ENCODE data around the gene HMOX2.

The HMOX2 gene

GRCh38 chr16:4538350-4539235, 62.4 kb downstream of the HMOX2 start, which contains the start of gene CDIP1:
Gene CDIP1, minus strand, starts transcription at chr16:4538773. Its CDS starts 24,643 bp downstream, at chr16:4514130.
- Histone ChIP-seq H3K36me3 (ENCODE audit: insufficient read depth, low read length) (no peaks in the 10 kb centered on the region), H3K9ac (ENCODE audit: low read depth, low read length) (peak within 1 kb of the TSS; percentile 79), H3K4me1 (ENCODE audit: insufficient read depth, low read length) (peaks cover 9% of the 10 kb centered on the region; the same call in 1 of the 2 replicates), H3K27ac (ENCODE audit: low read depth, low read length) (peak within 1 kb of the TSS; percentile 89), H3K9me3 (ENCODE audit: insufficient read depth, low read depth, low read length) (peaks cover 14% of the 10 kb centered on the region; the same call in 1 of the 2 replicates), H3K4me3 (ENCODE audit: low read length) (peak within 1 kb of the TSS; percentile 90), H3K27me3 (ENCODE audit: insufficient read depth, low read length) (peaks cover 16% of the 10 kb centered on the region)
- WGBS = 4% methylated on average over 64 of the region's 67 CpGs

DNA sequence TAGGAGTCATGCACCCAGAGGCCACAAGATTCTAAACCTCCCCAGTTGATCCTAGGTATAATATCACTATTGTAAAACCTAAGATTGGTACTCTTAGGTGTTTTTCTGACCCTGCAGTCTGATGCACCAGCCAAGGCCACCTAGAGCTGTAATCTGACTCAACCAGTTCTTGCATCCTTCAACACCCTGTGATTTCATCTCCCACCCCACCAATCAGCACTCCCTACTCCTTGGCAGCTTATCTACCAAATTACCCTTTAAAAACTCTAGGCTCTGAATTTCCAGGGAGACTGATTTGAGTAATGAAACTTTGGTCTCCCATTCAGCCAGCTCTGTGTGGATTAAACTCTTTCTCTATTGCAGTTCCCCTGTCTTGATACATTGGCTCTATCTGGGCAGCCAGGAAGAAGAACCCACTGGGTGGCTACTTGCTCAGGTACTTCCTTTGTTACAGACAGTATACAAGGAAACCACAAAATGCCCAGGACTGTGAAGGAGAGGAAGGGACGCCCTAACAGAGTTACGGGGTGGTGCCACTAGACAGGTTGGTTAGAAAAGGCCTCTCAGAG, 63.6 kb downstream of the HMOX2 start:
- WGBS = 90% methylated on average over 2 of the region's 2 CpGs
- H3K27ac ChIP-seq (ENCODE audit: low read depth, low read length) = no peak overlapping the region

GRCh38 chr16:4544473-4544872, 68.3 kb downstream of the HMOX2 start:
- H3K27me3 ChIP-seq (ENCODE audit: insufficient read depth, low read length) = peaks cover 7% of the 10 kb centered on the region
- H3K36me3 ChIP-seq (ENCODE audit: insufficient read depth, low read length) = no peaks in the 10 kb centered on the region
- no peak overlapping the region for H3K27ac ChIP-seq (ENCODE audit: low read depth, low read length)
- H3K4me3 ChIP-seq (ENCODE audit: low read length) = no peak overlapping the region
- WGBS = 93% methylated on average over 8 of the region's 8 CpGs
- H3K4me1 ChIP-seq (ENCODE audit: insufficient read depth, low read length) = no peaks in the 10 kb centered on the region
- H3K9ac ChIP-seq (ENCODE audit: low read depth, low read length) = no peak overlapping the region
- H3K9me3 ChIP-seq (ENCODE audit: insufficient read depth, low read depth, low read length) = peaks cover 8% of the 10 kb centered on the region; the same call in 1 of the 2 replicates

More for the DNA sequence above, 63.6 kb downstream of the HMOX2 start:
- Histone ChIP-seq H3K4me3 (ENCODE audit: low read length) (no peak overlapping the region), H3K27me3 (ENCODE audit: insufficient read depth, low read length) (peaks cover 16% of the 10 kb centered on the region), H3K9ac (ENCODE audit: low read depth, low read length) (no peak overlapping the region), H3K9me3 (ENCODE audit: insufficient read depth, low read depth, low read length) (peaks cover 14% of the 10 kb centered on the region; the same call in 1 of the 2 replicates), H3K36me3 (ENCODE audit: insufficient read depth, low read length) (no peaks in the 10 kb centered on the region), H3K4me1 (ENCODE audit: insufficient read depth, low read length) (peaks cover 9% of the 10 kb centered on the region; the same call in 1 of the 2 replicates)

DNA sequence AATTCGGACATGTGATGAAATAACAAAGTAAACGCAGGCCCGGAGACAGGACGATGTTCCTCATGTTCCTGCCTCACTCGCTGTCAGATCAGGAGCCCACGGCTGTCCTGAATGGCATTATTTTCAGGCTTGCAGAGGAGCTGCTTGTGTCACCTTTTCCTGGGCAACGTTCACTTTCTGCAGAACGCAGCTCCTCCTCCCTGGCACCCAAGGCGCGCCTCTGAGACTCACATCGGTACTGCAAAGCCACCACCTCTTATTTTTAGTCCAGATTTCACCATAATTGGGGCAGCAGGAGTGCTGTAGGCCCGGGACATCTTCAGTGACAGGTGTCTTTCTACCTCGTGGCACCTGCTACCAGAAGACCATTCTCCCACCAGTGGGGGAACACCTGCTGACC, 71.9 kb downstream of the HMOX2 start:
- no peak overlapping the region for H3K4me3 ChIP-seq (ENCODE audit: low read length)
- WGBS = 91% methylated on average over 13 of the region's 13 CpGs
- H3K9ac ChIP-seq (ENCODE audit: low read depth, low read length) = no peak overlapping the region
- H3K27me3 ChIP-seq (ENCODE audit: insufficient read depth, low read length) = no peaks in the 10 kb centered on the region
- H3K36me3 ChIP-seq (ENCODE audit: insufficient read depth, low read length) = no peaks in the 10 kb centered on the region
- no peak overlapping the region for H3K27ac ChIP-seq (ENCODE audit: low read depth, low read length)
- no peaks in the 10 kb centered on the region for H3K9me3 ChIP-seq (ENCODE audit: insufficient read depth, low read depth, low read length)
- H3K4me1 ChIP-seq (ENCODE audit: insufficient read depth, low read length) = no peaks in the 10 kb centered on the region

DNA sequence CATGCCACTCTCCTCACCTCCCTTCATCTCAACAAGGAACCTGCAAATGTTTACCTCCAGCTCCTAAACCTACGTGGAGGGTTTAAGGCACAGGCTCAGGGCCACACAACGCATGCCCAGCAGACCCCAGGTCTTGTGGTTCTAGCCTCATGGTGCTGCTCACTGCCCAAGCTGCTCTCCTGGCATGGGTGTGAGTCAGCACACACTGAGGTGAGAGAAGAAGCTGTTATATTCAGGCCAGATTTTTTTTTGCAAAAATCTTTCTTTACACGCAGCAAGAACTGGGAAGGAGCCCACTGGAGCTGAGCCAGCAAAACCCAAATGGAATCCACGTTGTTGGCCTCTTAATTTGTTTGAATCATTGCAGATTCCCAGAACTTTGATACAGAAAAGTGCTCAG, 74.4 kb downstream of the HMOX2 start:
- no peak overlapping the region for H3K27ac ChIP-seq (ENCODE audit: low read depth, low read length)
- no peaks in the 10 kb centered on the region for H3K4me1 ChIP-seq (ENCODE audit: insufficient read depth, low read length)
- H3K9ac ChIP-seq (ENCODE audit: low read depth, low read length) = no peak overlapping the region
- 69% methylated on average over 4 of the region's 4 CpGs for WGBS
- no peaks in the 10 kb centered on the region for H3K9me3 ChIP-seq (ENCODE audit: insufficient read depth, low read depth, low read length)
- no peak overlapping the region for H3K4me3 ChIP-seq (ENCODE audit: low read length)
- no peaks in the 10 kb centered on the region for H3K36me3 ChIP-seq (ENCODE audit: insufficient read depth, low read length)
- H3K27me3 ChIP-seq (ENCODE audit: insufficient read depth, low read length) = no peaks in the 10 kb centered on the region

- no peaks in the 10 kb centered on the region for H3K27me3 ChIP-seq (ENCODE audit: insufficient read depth, low read length)
- 94% methylated on average over 3 of the region's 3 CpGs for WGBS
- H3K4me3 ChIP-seq (ENCODE audit: low read length) = no peak overlapping the region
- no peak overlapping the region for H3K9ac ChIP-seq (ENCODE audit: low read depth, low read length)
- H3K9me3 ChIP-seq (ENCODE audit: insufficient read depth, low read depth, low read length) = no peaks in the 10 kb centered on the region
- H3K36me3 ChIP-seq (ENCODE audit: insufficient read depth, low read length) = no peaks in the 10 kb centered on the region
- H3K27ac ChIP-seq (ENCODE audit: low read depth, low read length) = no peak overlapping the region
- no peaks in the 10 kb centered on the region for H3K4me1 ChIP-seq (ENCODE audit: insufficient read depth, low read length)
Measured at GRCh38 chr16:4552541-4552940, 76.3 kb downstream of the HMOX2 start.

DNA sequence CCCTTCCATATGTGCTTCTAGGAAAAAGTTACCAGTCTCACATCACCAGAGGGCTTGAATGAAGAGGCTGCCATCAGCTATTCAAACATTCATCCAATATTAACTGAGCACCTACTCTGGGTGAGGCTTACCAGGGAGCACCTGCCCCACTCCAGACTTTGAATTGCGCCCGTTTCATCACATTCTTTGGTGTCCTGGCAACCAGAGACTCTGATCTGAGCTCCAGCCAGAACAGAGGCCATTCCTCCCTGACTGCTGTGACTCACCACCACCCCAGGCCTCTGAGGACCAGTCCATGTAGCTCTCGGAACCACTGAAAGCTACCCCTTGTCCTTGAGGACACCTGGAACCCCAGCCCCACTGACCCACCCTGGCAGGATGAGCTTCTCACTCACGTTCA, 79.9 kb downstream of the HMOX2 start, which contains the start of gene C16orf96:
C16orf96 (plus strand) TSS at position 229 of the 400 bp plus-strand sequence; CDS start at position 379, 150 bp downstream.
- 89% methylated on average over 4 of the region's 4 CpGs for WGBS
- Histone ChIP-seq H3K27ac (ENCODE audit: low read depth, low read length) (no peak within 1 kb of the TSS), H3K4me1 (ENCODE audit: insufficient read depth, low read length) (no peaks in the 10 kb centered on the region), H3K9me3 (ENCODE audit: insufficient read depth, low read depth, low read length) (no peaks in the 10 kb centered on the region), H3K27me3 (ENCODE audit: insufficient read depth, low read length) (no peaks in the 10 kb centered on the region), H3K9ac (ENCODE audit: low read depth, low read length) (no peak within 1 kb of the TSS), H3K4me3 (ENCODE audit: low read length) (no peak within 1 kb of the TSS), H3K36me3 (ENCODE audit: insufficient read depth, low read length) (no peaks in the 10 kb centered on the region)

DNA sequence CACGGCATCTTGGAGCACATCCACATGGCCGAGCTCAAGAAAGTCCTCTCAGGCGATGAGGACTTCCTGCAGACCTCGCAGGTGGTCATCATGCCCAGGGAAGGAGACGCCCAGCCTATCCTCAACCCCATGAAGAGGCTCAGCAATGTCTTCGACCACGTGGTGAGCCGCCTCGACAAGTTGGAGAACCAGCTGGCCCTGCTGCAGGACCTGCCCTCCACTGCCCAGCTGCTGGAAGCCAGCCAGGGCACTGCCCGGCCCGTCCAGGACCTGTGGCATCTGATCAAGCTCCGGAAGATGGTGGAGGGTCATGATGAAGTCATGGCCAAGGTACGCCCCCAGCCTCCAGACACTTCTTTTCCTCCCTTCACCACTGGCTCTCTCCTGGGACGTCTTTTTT, 80.4 kb downstream of the HMOX2 start:
- Histone ChIP-seq H3K27ac (ENCODE audit: low read depth, low read length) (no peak overlapping the region), H3K27me3 (ENCODE audit: insufficient read depth, low read length) (no peaks in the 10 kb centered on the region), H3K4me3 (ENCODE audit: low read length) (no peak overlapping the region), H3K9ac (ENCODE audit: low read depth, low read length) (no peak overlapping the region), H3K36me3 (ENCODE audit: insufficient read depth, low read length) (no peaks in the 10 kb centered on the region), H3K4me1 (ENCODE audit: insufficient read depth, low read length) (no peaks in the 10 kb centered on the region), H3K9me3 (ENCODE audit: insufficient read depth, low read depth, low read length) (no peaks in the 10 kb centered on the region)
- 95% methylated on average over 14 of the region's 14 CpGs for WGBS

- Histone ChIP-seq H3K9ac (ENCODE audit: low read depth, low read length) (no peak overlapping the region), H3K36me3 (ENCODE audit: insufficient read depth, low read length) (no peaks in the 10 kb centered on the region), H3K4me3 (ENCODE audit: low read length) (no peak overlapping the region), H3K27ac (ENCODE audit: low read depth, low read length) (no peak overlapping the region), H3K4me1 (ENCODE audit: insufficient read depth, low read length) (0 out of 2 replicates have a peak, but pooled peaks cover 4% of the 10 kb centered on the region), H3K9me3 (ENCODE audit: insufficient read depth, low read depth, low read length) (no peaks in the 10 kb centered on the region), H3K27me3 (ENCODE audit: insufficient read depth, low read length) (no peaks in the 10 kb centered on the region)
- WGBS = 93% methylated on average over 10 of the region's 10 CpGs
Measured at GRCh38 chr16:4557973-4558372, 81.8 kb downstream of the HMOX2 start.

Data from HUES64 (cell line).